GM18517 (cell line): ENCODE data around the gene CAT.

ENCODE experiments used
- ATAC-seq: cut with Tn5 transposase; IDR thresholded peaks from one replicate; pipeline ENCODE4 v1.9.1; 2021; ENCODE audit warnings: mild to moderate bottlenecking, moderate library complexity; ENCODE audit not compliant: unreplicated experiment

CAT gene

GRCh38 chr11:34438529-34439507 lies at the start of gene CAT:
CAT (plus strand) TSS chr11:34438934; CDS start chr11:34439014, 80 bp downstream.
- ATAC-seq, result peak; percentile 98

- ATAC-seq, result no peak
Observed at GRCh38 chr11:34394771-34395300, 43.9 kb upstream of the CAT start.

- no peak for ATAC-seq
Observed at GRCh38 chr11:34395916-34396550, 42.7 kb upstream of the CAT start.

GRCh38 chr11:34397120-34397519 lies 41.6 kb upstream of the CAT start:
- ATAC-seq, result no peak

GRCh38 chr11:34397811-34398210 lies 40.9 kb upstream of the CAT start:
- ATAC-seq, result no peak

GRCh38 chr11:34403431-34403830 lies 35.3 kb upstream of the CAT start:
- ATAC-seq, result no peak

GRCh38 chr11:34404280-34404679 lies 34.5 kb upstream of the CAT start:
- ATAC-seq, result no peak

- ATAC-seq, result no peak
Observed at GRCh38 chr11:34405079-34405858, 33.5 kb upstream of the CAT start.

- ATAC-seq, result no peak
Observed at GRCh38 chr11:34406413-34406812, 32.3 kb upstream of the CAT start.

- ATAC-seq, result no peak
Observed at GRCh38 chr11:34407121-34407813, 31.5 kb upstream of the CAT start.

- no peak for ATAC-seq
Observed at GRCh38 chr11:34408580-34409172, 30.1 kb upstream of the CAT start.

GRCh38 chr11:34411111-34411510 lies 27.6 kb upstream of the CAT start:
- no peak for ATAC-seq

GRCh38 chr11:34411791-34412190 lies 26.9 kb upstream of the CAT start:
- ATAC-seq, result no peak

- no peak for ATAC-seq
Observed at GRCh38 chr11:34413263-34413662, 25.5 kb upstream of the CAT start.

- no peak for ATAC-seq
Observed at GRCh38 chr11:34415538-34415937, 23.2 kb upstream of the CAT start.

- ATAC-seq, result no peak
Observed at GRCh38 chr11:34416088-34416487, 22.6 kb upstream of the CAT start.

GRCh38 chr11:34416766-34417165 lies 22.0 kb upstream of the CAT start:
- ATAC-seq, result no peak

- no peak for ATAC-seq
Observed at GRCh38 chr11:34417202-34417601, 21.5 kb upstream of the CAT start.

- ATAC-seq, result no peak
Observed at GRCh38 chr11:34419158-34419557, 19.6 kb upstream of the CAT start.

- ATAC-seq, result no peak
Observed at GRCh38 chr11:34423300-34423699, 15.4 kb upstream of the CAT start.
